ENCODE data around the gene NAB2. TPM values are rescaled to one million over a fixed set of nuclear protein-coding genes. Genes with fewer than 3 reads are reported as not detected.
A peak's percentile ranks its signal among the peaks of the same experiment; 100 is the strongest.

Gene NAB2
- total RNA-seq, 1 donor from 2014 or later: 34.4 TPM

DNA sequence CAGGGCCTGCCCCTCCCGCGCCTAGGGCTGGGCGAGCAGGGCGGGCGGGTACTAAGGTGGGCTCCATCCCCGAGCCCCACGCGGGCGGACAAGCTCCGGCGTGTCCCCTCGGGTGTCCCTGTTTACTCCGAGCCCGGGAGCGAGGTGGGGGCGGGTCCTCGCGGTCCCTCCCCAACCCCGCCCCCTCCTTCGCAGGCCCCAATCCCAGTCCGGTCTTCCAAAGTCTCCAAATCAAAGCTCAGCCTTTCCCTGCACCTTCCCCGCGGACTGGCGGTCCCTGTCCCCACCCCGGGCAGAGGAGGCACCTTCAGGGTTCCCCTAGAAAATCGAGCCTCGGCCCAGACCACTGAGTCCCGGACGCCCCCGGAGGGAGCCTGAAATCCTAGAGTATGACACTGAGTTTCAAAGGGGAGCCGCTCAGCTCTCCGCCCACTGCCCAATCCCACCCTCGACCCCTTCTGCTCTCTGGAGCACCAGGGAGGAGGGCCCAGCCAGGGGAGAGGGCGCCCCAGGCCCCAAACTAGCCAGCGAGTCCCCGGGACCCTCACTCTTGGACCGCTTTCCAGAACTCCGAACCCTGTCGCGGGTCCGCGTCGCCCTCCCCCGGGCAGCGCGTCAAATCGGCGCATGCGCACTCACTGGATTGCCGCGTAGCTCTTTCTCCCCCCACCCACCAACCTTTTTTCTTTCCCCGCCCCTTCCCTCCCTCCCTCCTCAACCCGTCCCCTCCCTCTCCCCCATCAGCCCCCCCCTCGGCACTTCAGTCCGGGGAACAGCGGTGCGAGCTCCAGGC lies 39.0 kb downstream of the NAB2 start, which contains the start of gene LRP1:
Gene LRP1, plus strand, starts transcription at position 758 of the 793 bp plus-strand sequence. CDS start 482 bp downstream, outside the sequence.
- TF ChIP-seq POLR2A (IDR thresholded peaks at IDR 0.05) (peak in 1 of 2 donors; percentile 81), POLR2AphosphoS5 (IDR thresholded peaks at IDR 0.05; ENCODE audit: insufficient read depth in 1 of 2, low read depth in 1 of 2) (peak; percentile 8 to 98)
- TF ChIP-seq, protein P1, sequence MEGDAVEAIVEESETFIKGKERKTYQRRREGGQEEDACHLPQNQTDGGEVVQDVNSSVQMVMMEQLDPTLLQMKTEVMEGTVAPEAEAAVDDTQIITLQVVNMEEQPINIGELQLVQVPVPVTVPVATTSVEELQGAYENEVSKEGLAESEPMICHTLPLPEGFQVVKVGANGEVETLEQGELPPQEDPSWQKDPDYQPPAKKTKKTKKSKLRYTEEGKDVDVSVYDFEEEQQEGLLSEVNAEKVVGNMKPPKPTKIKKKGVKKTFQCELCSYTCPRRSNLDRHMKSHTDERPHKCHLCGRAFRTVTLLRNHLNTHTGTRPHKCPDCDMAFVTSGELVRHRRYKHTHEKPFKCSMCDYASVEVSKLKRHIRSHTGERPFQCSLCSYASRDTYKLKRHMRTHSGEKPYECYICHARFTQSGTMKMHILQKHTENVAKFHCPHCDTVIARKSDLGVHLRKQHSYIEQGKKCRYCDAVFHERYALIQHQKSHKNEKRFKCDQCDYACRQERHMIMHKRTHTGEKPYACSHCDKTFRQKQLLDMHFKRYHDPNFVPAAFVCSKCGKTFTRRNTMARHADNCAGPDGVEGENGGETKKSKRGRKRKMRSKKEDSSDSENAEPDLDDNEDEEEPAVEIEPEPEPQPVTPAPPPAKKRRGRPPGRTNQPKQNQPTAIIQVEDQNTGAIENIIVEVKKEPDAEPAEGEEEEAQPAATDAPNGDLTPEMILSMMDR (IDR thresholded peaks at IDR 0.05): no peak
- no peaks in the 10 kb centered on the region for H3K9me3 ChIP-seq
- no peaks in the 10 kb centered on the region for H3K36me3 ChIP-seq
- DNase-seq (ENCODE audit: extremely low spot score in 2 of 2): peak in 1 of 2 donors; percentile 97
- peaks cover 54% of the 10 kb centered on the region for H3K4me1 ChIP-seq
- no peaks in the 10 kb centered on the region for H3K27me3 ChIP-seq
- peak within 1 kb of the TSS; percentile 79 to 90 for H3K4me3 ChIP-seq
- intact Hi-C loops (cut with DNase I): loop anchor here (2.0 kb wide), 1 partner anchor 47 kb away; no protein-coding TSS in a partner anchor
- peak within 1 kb of the TSS; percentile 99 for H3K27ac ChIP-seq

DNA sequence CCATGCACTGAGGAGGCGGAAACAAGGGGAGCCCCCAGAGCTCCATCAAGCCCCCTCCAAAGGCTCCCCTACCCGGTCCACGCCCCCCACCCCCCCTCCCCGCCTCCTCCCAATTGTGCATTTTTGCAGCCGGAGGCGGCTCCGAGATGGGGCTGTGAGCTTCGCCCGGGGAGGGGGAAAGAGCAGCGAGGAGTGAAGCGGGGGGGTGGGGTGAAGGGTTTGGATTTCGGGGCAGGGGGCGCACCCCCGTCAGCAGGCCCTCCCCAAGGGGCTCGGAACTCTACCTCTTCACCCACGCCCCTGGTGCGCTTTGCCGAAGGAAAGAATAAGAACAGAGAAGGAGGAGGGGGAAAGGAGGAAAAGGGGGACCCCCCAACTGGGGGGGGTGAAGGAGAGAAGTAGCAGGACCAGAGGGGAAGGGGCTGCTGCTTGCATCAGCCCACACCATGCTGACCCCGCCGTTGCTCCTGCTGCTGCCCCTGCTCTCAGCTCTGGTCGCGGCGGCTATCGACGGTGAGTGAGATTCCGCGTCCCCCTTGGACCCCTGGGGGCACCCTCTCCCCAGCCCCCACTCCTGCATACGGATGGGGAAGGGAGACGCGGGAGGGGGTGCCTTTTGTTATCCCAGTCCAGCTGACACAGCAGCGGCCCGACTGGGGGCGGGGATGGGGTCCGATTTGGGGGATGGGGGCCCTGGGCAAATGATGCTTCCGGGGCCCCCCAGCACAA lies 39.8 kb downstream of the NAB2 start:
- no peaks in the 10 kb centered on the region for H3K9me3 ChIP-seq
- TF ChIP-seq POLR2A (IDR thresholded peaks at IDR 0.05) (no peak), POLR2AphosphoS5 (IDR thresholded peaks at IDR 0.05; ENCODE audit: insufficient read depth in 1 of 2, low read depth in 1 of 2) (no peak)
- no peaks in the 10 kb centered on the region for H3K27me3 ChIP-seq
- peak overlapping the region; percentile 99 for H3K27ac ChIP-seq
- no peaks in the 10 kb centered on the region for H3K36me3 ChIP-seq
- no peak for DNase-seq (ENCODE audit: extremely low spot score in 2 of 2)
- peaks cover 61% of the 10 kb centered on the region for H3K4me1 ChIP-seq
- intact Hi-C loops (cut with DNase I): loop anchor here (2.0 kb wide), 1 partner anchor 46 kb away; no protein-coding TSS in a partner anchor
- peak overlapping the region; percentile 79 to 90 for H3K4me3 ChIP-seq

DNA sequence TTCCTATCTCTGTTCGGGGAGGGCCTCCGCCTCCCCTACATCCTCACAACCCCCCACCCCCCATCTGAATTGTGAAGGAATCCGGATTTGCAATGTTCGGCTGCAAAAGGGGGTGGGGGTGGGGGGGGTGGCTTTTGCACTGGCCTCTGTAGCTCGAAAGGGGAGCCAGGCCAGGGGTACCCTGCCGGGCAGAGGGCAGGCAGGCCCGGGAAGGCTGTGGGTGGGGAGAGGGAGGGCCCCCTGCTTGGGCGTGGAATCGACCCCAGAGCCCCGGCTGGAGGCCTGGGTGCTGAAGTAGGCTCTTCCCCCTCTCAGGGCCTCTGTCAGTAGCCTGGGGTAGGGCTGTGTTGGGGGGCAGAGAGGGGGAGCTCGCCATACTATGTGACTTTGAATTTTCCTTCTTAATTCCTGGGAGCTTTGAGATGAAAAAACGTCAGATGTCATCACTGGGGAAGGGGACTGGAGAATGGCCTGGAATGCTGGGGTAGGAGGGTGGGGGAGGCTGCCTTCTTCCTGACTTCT lies 40.5 kb downstream of the NAB2 start:
- intact Hi-C loops (cut with DNase I): loop anchor here (2.0 kb wide), 1 partner anchor 45 kb away; no protein-coding TSS in a partner anchor
- Histone ChIP-seq H3K4me3 (peak overlapping the region; percentile 79 to 90), H3K27me3 (no peaks in the 10 kb centered on the region), H3K9me3 (no peaks in the 10 kb centered on the region), H3K4me1 (peaks cover 68% of the 10 kb centered on the region), H3K36me3 (no peaks in the 10 kb centered on the region), H3K27ac (peak overlapping the region; percentile 99)
- TF ChIP-seq POLR2A (IDR thresholded peaks at IDR 0.05): no peak
- TF ChIP-seq, protein P1 (IDR thresholded peaks at IDR 0.05): no peak
- no peak for TF ChIP-seq POLR2AphosphoS5 (IDR thresholded peaks at IDR 0.05; ENCODE audit: insufficient read depth in 1 of 2, low read depth in 1 of 2)
- no peak for DNase-seq (ENCODE audit: extremely low spot score in 2 of 2)

DNA sequence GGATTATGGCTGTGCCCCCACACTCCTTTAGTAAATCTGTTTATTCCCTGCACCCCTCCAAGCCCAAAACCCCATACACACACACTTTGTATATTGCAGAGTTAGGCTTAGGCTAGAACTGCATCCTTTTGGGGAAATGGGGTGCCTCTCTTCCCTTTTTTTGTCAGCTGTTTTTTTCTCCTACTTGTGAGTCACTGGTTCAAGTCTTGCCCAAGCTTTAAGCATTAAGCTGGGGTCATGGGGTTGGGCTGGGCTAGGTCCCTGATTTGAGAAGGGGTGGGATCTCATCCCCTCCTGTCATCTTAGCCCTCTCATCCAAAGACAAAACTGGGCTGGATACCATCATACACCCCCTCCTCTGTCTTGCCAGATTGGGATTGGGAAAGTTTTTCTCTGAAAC lies 41.0 kb downstream of the NAB2 start:
- intact Hi-C loops (cut with DNase I): loop anchor here (2.0 kb wide), 1 partner anchor 45 kb away; no protein-coding TSS in a partner anchor
- TF ChIP-seq, protein P1 (IDR thresholded peaks at IDR 0.05): no peak
- TF ChIP-seq POLR2A (IDR thresholded peaks at IDR 0.05) (peak in 1 of 2 donors; percentile 2), POLR2AphosphoS5 (IDR thresholded peaks at IDR 0.05; ENCODE audit: insufficient read depth in 1 of 2, low read depth in 1 of 2) (no peak)
- H3K4me1 ChIP-seq: peaks cover 73% of the 10 kb centered on the region
- no peak for DNase-seq (ENCODE audit: extremely low spot score in 2 of 2)
- peak overlapping the region; percentile 99 for H3K27ac ChIP-seq
- H3K9me3 ChIP-seq: no peaks in the 10 kb centered on the region
- no peaks in the 10 kb centered on the region for H3K27me3 ChIP-seq
- peak overlapping the region; percentile 79 to 90 for H3K4me3 ChIP-seq
- H3K36me3 ChIP-seq: no peaks in the 10 kb centered on the region

DNA sequence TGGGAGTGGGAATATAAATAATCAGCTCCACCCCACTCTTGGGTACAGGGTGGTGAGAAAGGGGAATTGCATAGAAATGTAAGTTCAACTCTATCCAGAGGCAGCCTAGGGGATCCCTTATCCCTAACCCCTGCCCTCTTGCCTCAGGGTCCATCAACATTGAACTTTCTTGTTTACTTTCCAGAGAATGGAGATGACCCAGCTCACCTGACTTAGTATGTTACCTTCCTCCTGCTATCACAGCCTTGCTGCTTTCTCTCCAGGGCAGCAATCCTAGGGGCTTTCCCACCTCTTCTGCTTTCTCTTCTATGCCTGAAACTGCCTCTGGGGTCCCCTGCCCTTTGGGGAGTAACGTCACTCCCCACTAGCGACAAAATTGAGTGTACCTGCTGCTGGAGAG lies 42.0 kb downstream of the NAB2 start:
- Histone ChIP-seq H3K4me3 (peak overlapping the region; percentile 79 to 90), H3K9me3 (no peaks in the 10 kb centered on the region), H3K27ac (peak overlapping the region; percentile 99), H3K36me3 (no peaks in the 10 kb centered on the region), H3K27me3 (no peaks in the 10 kb centered on the region), H3K4me1 (peaks cover 84% of the 10 kb centered on the region)
- intact Hi-C loops (cut with DNase I): no loop called here
- no peak for DNase-seq (ENCODE audit: extremely low spot score in 2 of 2)
- TF ChIP-seq POLR2A (IDR thresholded peaks at IDR 0.05) (no peak), POLR2AphosphoS5 (IDR thresholded peaks at IDR 0.05; ENCODE audit: insufficient read depth in 1 of 2, low read depth in 1 of 2) (no peak)
- TF ChIP-seq, protein P1 (IDR thresholded peaks at IDR 0.05): no peak

Data from vagina (tissue), 2 donors.